Prostate gland (tissue), 2 donors: Measurements from ENCODE around the gene TTC19.

Experiments used
- POLR2A ChIP-seq: fragments of 450-650 bp; IDR thresholded peaks from one replicate; pipeline ENCODE4 v1.6.1; 2016; ENCODE audit warnings: antibody characterized with exemption, mild to moderate bottlenecking
- POLR2AphosphoS5 ChIP-seq: sonication (generic); formaldehyde crosslinking; IDR thresholded peaks from one replicate; pipeline ENCODE4 v1.6.1; 2017; ENCODE audit warnings: antibody characterized with exemption
- TF ChIP-seq, protein P1 (sequence below), 4 experiments: fragments of 200-600 bp in 2 of 4; fragments of 450-650 bp in 2 of 4; sonication (generic) in 2 of 4; IDR thresholded peaks; 1 replicate in 3 of 4; 2 replicates in 1 of 4; pipeline ENCODE4 v1.5.1; 2016 to 2019; ENCODE audit warnings: antibody characterized with exemption in 4 of 4, mild to moderate bottlenecking in 2 of 4, moderate library complexity in 2 of 4

GRCh38 chr17:16005636-16006035 lies 6.0 kb downstream of the TTC19 start:
- TF ChIP-seq, protein P1, sequence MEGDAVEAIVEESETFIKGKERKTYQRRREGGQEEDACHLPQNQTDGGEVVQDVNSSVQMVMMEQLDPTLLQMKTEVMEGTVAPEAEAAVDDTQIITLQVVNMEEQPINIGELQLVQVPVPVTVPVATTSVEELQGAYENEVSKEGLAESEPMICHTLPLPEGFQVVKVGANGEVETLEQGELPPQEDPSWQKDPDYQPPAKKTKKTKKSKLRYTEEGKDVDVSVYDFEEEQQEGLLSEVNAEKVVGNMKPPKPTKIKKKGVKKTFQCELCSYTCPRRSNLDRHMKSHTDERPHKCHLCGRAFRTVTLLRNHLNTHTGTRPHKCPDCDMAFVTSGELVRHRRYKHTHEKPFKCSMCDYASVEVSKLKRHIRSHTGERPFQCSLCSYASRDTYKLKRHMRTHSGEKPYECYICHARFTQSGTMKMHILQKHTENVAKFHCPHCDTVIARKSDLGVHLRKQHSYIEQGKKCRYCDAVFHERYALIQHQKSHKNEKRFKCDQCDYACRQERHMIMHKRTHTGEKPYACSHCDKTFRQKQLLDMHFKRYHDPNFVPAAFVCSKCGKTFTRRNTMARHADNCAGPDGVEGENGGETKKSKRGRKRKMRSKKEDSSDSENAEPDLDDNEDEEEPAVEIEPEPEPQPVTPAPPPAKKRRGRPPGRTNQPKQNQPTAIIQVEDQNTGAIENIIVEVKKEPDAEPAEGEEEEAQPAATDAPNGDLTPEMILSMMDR (IDR thresholded peaks at IDR 0.05) = no peak
- no peak for TF ChIP-seq POLR2AphosphoS5
- TF ChIP-seq POLR2A = no peak
